ENCODE measurements around the gene WDR38.
A peak's percentile ranks its signal among the peaks of the same experiment; 100 is the strongest.

The WDR38 gene

DNA sequence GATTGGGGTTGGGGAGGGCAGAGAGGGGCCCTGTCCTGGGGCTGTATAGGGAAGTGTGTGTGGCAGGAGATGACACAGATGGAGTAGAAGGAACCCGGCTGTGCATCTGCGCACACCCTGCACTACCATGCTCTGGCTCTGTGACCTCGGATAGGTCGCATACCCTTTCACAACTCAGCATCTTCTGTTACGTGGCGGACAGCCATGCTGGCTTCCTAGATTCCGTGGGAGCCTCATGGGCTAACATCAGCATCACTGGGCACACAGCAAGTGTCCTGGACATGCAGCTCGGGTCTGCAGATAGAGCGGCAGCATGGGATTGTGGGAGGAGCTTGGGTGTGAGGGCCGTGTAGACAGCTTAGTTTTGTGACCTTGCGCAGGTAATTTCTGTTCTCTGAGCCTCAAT lies 17.9 kb downstream of the WDR38 start:
- peak overlapping the region; percentile 75 to 100 (median 98); a peak in 21 of 22 replicates for H3K27ac ChIP-seq

DNA sequence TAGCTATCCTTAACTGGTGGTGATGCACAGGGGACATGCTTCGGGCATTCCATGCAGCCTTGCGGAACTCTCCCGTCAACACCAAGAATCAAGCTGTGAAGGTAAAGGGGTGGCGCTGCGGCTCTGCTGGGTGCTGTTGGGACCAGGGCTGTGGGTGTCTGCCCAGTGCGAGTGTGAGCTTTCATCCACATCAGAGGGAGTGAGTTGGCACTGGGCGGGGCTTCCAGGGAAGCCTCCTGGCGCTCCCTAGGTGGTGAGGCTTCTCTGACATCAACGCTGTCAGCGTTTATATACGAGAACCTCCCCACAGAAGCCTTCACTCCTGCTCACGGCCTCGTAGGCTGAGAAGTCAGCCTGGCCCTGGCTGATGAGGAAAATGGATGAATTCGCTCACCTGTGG lies 20.4 kb downstream of the WDR38 start:
- Histone ChIP-seq H3K27me3 (no peaks in the 10 kb centered on the region), H3K4me3 (peak overlapping the region in 3 of 10 experiments; percentile 93 to 98 (median 98); a peak in 5 of 20 replicates), H3K4me2 (peak overlapping the region; percentile 93 to 100 (median 98); a peak in 21 of 22 replicates), H3K9me3 (replicated peaks in 1 of 11) (no peaks in the 10 kb centered on the region), H3K36me3 (peaks cover 61 to 82% (median 77%) of the 10 kb centered on the region in 11 experiments), H3K4me1 (peaks cover 34 to 53% (median 41%) of the 10 kb centered on the region in 10 experiments), H3K9ac (peak overlapping the region in 10 of 11 experiments; percentile 34 to 100 (median 98); a peak in 13 of 22 replicates), H4K20me1 (peaks cover 79 to 97% (median 89%) of the 10 kb centered on the region in 11 experiments), H3K27ac (peak overlapping the region in 8 of 11 experiments; percentile 96 to 100 (median 98); a peak in 15 of 22 replicates)
- no peak for TF ChIP-seq Cebpa-rat (IDR thresholded peaks at IDR 0.05)

More for the DNA sequence above, 17.9 kb downstream of the WDR38 start:
- H3K36me3 ChIP-seq = peaks cover 37 to 57% (median 52%) of the 10 kb centered on the region in 11 experiments
- peak overlapping the region; percentile 91 to 100 (median 98) for H3K4me3 ChIP-seq
- TF ChIP-seq Cebpa-rat (IDR thresholded peaks at IDR 0.05) = no peak
- H3K9ac ChIP-seq = peak overlapping the region; percentile 89 to 100 (median 97)
- H3K9me3 ChIP-seq (replicated peaks in 1 of 11) = no peaks in the 10 kb centered on the region
- no peaks in the 10 kb centered on the region for H3K27me3 ChIP-seq
- H3K4me2 ChIP-seq = peak overlapping the region; percentile 93 to 100 (median 98)
- peaks cover 58 to 72% (median 64%) of the 10 kb centered on the region in 11 experiments; a peak in 21 of 22 replicates for H4K20me1 ChIP-seq
- peaks cover 46 to 72% (median 57%) of the 10 kb centered on the region in 10 experiments for H3K4me1 ChIP-seq

DNA sequence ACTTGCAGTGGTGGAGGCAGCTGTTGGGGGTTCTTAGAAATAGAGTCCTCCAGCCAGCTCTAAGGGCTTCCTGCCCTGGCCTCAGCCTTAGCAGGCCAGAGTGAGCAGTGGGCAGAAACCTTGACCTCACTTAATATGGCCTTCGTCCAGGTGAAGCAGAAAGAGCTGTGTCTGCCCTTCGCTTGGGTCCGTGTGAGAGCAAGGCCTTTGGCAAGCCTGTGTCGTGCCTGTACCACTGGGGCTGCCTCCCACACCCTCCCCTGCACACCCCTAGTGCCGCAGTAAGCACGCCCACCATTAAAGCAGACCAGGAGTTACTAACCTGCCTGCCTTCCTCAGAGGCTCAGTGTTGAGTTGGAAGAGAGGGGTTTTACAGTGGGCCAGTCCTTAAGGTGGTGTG lies 22.2 kb downstream of the WDR38 start:
- H3K27me3 ChIP-seq = no peaks in the 10 kb centered on the region
- peak overlapping the region in 4 of 11 experiments; percentile 23 to 36 (median 28); a peak in 5 of 22 replicates for H3K27ac ChIP-seq
- H3K4me1 ChIP-seq = peaks cover 33 to 63% (median 51%) of the 10 kb centered on the region in 10 experiments
- H3K9me3 ChIP-seq (replicated peaks in 1 of 11) = no peaks in the 10 kb centered on the region
- TF ChIP-seq Cebpa-rat (IDR thresholded peaks at IDR 0.05) = no peak
- peaks cover 79 to 99% (median 92%) of the 10 kb centered on the region in 11 experiments for H3K36me3 ChIP-seq
- H4K20me1 ChIP-seq = peaks cover 78 to 100% (median 89%) of the 10 kb centered on the region in 11 experiments
- no peak overlapping the region for H3K4me3 ChIP-seq
- no peak overlapping the region for H3K4me2 ChIP-seq
- H3K9ac ChIP-seq = peak overlapping the region in 4 of 11 experiments; percentile 10 to 32 (median 20); a peak in 3 of 22 replicates

GRCh38 chr9:124877021-124877782 lies 23.9 kb downstream of the WDR38 start:
- Histone ChIP-seq H4K20me1 (peaks cover 61 to 98% (median 74%) of the 10 kb centered on the region in 11 experiments), H3K27ac (no peak overlapping the region; a peak in 1 of 22 replicates), H3K36me3 (peaks cover 71 to 96% (median 90%) of the 10 kb centered on the region in 11 experiments), H3K27me3 (no peaks in the 10 kb centered on the region), H3K9me3 (replicated peaks in 1 of 11) (no peaks in the 10 kb centered on the region), H3K4me2 (no peak overlapping the region), H3K4me1 (peaks cover 18 to 63% (median 51%) of the 10 kb centered on the region in 10 experiments), H3K4me3 (no peak overlapping the region), H3K9ac (no peak overlapping the region)
- TF ChIP-seq Cebpa-rat (IDR thresholded peaks at IDR 0.05) = no peak

DNA sequence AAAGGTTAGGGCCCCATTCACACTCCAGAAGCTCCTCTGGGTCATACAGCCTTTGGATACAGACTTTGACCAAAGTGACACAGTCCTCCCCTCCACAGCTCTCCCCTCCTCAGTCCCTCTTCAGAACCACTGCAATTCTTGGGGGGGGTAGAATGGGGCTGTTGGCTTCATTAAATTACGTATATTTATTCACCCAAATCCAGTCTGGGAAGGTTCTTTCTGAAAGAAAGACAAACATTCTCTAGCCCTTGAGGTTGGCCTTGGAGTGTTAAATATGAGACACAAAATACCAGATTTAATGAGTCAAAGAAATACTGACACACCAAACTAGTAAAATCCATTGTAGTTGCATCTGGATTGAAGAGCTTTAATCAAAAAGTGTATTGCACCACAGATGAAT lies 24.8 kb downstream of the WDR38 start:
- H3K36me3 ChIP-seq = peaks cover 65 to 95% (median 84%) of the 10 kb centered on the region in 11 experiments
- no peak overlapping the region for H3K27ac ChIP-seq
- no peaks in the 10 kb centered on the region for H3K9me3 ChIP-seq (replicated peaks in 1 of 11)
- no peak overlapping the region for H3K4me3 ChIP-seq
- no peak for TF ChIP-seq Cebpa-rat (IDR thresholded peaks at IDR 0.05)
- peak overlapping the region in 1 of 11 experiments; percentile 7; a peak in 1 of 22 replicates for H3K9ac ChIP-seq
- H3K4me2 ChIP-seq = no peak overlapping the region
- no peaks in the 10 kb centered on the region for H3K27me3 ChIP-seq
- H4K20me1 ChIP-seq = peaks cover 53 to 96% (median 66%) of the 10 kb centered on the region in 11 experiments
- peaks cover 15 to 63% (median 51%) of the 10 kb centered on the region in 10 experiments for H3K4me1 ChIP-seq

DNA sequence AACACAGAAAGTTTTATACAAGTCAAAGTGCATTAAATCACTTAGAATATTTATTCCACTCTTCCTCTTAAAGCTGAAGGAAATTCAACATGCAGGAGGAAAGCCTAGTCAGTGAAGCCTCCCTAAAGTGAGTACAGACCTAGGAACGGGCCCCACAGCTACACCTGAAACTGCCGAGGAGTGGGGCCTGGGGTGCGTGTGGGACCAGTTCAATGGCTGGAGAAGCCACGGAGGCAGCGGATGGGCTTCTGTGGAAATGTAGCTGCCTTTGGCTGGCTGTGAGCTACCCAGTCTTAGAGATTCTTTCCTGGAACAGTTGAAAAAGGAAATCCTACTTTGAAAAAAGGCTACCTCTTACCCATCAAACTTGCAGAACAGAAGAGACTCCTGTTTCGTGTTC lies 25.3 kb downstream of the WDR38 start:
- Histone ChIP-seq H3K36me3 (peaks cover 60 to 94% (median 79%) of the 10 kb centered on the region in 11 experiments), H3K9ac (peak overlapping the region in 1 of 11 experiments; percentile 7; a peak in 1 of 22 replicates), H4K20me1 (peaks cover 48 to 91% (median 61%) of the 10 kb centered on the region in 11 experiments), H3K9me3 (replicated peaks in 1 of 11) (no peaks in the 10 kb centered on the region), H3K27ac (no peak overlapping the region), H3K4me3 (no peak overlapping the region), H3K4me1 (peaks cover 10 to 63% (median 51%) of the 10 kb centered on the region in 10 experiments), H3K4me2 (no peak overlapping the region), H3K27me3 (no peaks in the 10 kb centered on the region)
- TF ChIP-seq Cebpa-rat (IDR thresholded peaks at IDR 0.05) = no peak

DNA sequence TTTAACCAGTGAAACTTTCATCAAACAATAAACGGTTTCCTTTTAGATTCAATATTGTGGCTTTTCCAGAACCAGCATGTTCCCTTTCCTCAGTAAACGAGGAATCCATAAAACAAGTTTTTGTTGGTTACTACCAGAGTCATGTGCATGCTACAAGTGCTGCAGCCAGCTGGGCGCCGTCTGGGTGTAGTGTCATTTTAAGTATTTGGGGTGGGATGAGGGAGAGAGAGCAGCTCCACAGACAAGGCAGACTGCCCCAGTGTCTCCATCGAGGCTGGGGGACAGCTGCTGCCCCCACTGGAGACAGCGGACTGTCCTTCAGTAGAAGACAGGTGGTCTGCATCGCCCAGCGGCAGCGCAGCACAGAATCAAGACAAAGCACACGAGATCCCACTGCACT lies 26.0 kb downstream of the WDR38 start:
- H3K9ac ChIP-seq = no peak overlapping the region
- no peak overlapping the region for H3K4me2 ChIP-seq
- H3K27ac ChIP-seq = no peak overlapping the region
- H3K4me3 ChIP-seq = no peak overlapping the region
- H3K27me3 ChIP-seq = no peaks in the 10 kb centered on the region
- H3K9me3 ChIP-seq (replicated peaks in 1 of 11) = no peaks in the 10 kb centered on the region
- no peak for TF ChIP-seq Cebpa-rat (IDR thresholded peaks at IDR 0.05)
- H4K20me1 ChIP-seq = peaks cover 41 to 84% (median 54%) of the 10 kb centered on the region in 11 experiments
- peaks cover 6 to 63% (median 49%) of the 10 kb centered on the region in 10 experiments; a peak in 18 of 20 replicates for H3K4me1 ChIP-seq
- H3K36me3 ChIP-seq = peaks cover 53 to 94% (median 71%) of the 10 kb centered on the region in 11 experiments

DNA sequence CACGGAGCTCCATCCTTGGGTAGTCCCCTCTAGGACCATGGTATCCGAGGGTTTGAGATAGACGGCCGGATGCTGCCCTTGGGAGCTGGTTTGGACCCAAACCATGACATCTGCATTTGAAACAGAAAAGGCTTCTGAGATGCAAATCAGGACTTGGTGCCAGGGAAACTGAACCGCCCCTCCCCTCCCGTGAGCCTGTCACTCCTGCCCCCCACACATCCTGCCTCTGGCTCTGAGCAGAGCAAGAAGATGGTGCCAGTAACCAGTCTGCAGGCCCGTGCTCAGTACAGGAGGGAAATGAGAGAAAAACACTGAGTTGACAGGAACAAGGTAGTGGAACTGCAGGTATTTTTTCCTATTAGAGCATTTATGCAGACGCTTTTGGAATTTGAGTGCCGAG lies 27.2 kb downstream of the WDR38 start:
- Histone ChIP-seq H3K4me3 (no peak overlapping the region), H3K9me3 (replicated peaks in 1 of 11) (no peaks in the 10 kb centered on the region), H3K36me3 (peaks cover 40 to 94% (median 59%) of the 10 kb centered on the region in 11 experiments), H3K4me2 (peak overlapping the region in 8 of 11 experiments; percentile 68 to 95 (median 84); a peak in 16 of 22 replicates), H3K9ac (peak overlapping the region in 3 of 11 experiments; percentile 17 to 65 (median 36); a peak in 3 of 22 replicates), H4K20me1 (peaks cover 28 to 71% (median 41%) of the 10 kb centered on the region in 11 experiments), H3K4me1 (peaks cover 6 to 63% (median 59%) of the 10 kb centered on the region in 10 experiments; a peak in 18 of 20 replicates), H3K27ac (peak overlapping the region in 4 of 11 experiments; percentile 2 to 95 (median 82); a peak in 5 of 22 replicates), H3K27me3 (no peaks in the 10 kb centered on the region)
- TF ChIP-seq Cebpa-rat (IDR thresholded peaks at IDR 0.05) = no peak
